HepG2 (cell line): ENCODE measurements around the gene GEMIN4. TPM values are rescaled to one million over a fixed set of nuclear protein-coding genes. Genes with fewer than 3 reads are reported as not detected.

ENCODE experiments used
- CREBL2 ChIP-seq: sonication (generic); formaldehyde crosslinking; IDR thresholded peaks from 2 replicates; pipeline ENCODE4 v1.8.1; 2023; ENCODE audit warnings: missing genetic modification reagents, mild to moderate bottlenecking, borderline replicate concordance
- DNMT1 ChIP-seq: sonication (generic); formaldehyde crosslinking; IDR thresholded peaks from 2 replicates; pipeline ENCODE4 v1.5.1; 2020; ENCODE audit warnings: mild to moderate bottlenecking, missing genetic modification reagents
- GATA4 ChIP-seq: sonication (generic); IDR thresholded peaks from 2 replicates; pipeline ENCODE4 v1.6.1; 2016; ENCODE audit warnings: antibody characterized with exemption, low read depth, borderline replicate concordance
- HMGA1 ChIP-seq: sonication (generic); formaldehyde crosslinking; conservative IDR thresholded peaks from 2 replicates; pipeline ENCODE4 v1.4.0; 2020; ENCODE audit warnings: missing genetic modification reagents
- MTA3 ChIP-seq: sonication (generic); formaldehyde crosslinking; IDR thresholded peaks from 2 replicates; pipeline ENCODE4 v1.4.0; 2020; ENCODE audit warnings: missing genetic modification reagents
- MXD4 ChIP-seq: IDR thresholded peaks from 2 replicates; pipeline ENCODE4 v1.6.1; 2016; ENCODE audit warnings: mild to moderate bottlenecking, missing biosample characterization, missing genetic modification reagents
- U2AF1 ChIP-seq: fragments of 200-400 bp; formaldehyde crosslinking; optimal IDR thresholded peaks from 2 replicates; pipeline ENCODE3; 2017; ENCODE audit warnings: mild to moderate bottlenecking, low read depth, low read length
- ZC3H4 ChIP-seq: sonication (generic); formaldehyde crosslinking; IDR thresholded peaks from 2 replicates; pipeline ENCODE4 v1.4.0; 2020; ENCODE audit warnings: missing genetic modification reagents, borderline replicate concordance
- ZFP1 ChIP-seq: IDR thresholded peaks from 2 replicates; pipeline ENCODE4 v1.6.1; 2016
- ZFP62 ChIP-seq: sonication (generic); formaldehyde crosslinking; IDR thresholded peaks from 2 replicates; pipeline ENCODE4 v1.4.0; 2020; ENCODE audit warnings: missing genetic modification reagents
- ZNF276 ChIP-seq: sonication (generic); formaldehyde crosslinking; IDR thresholded peaks from 2 replicates; pipeline ENCODE4 v1.4.0; 2020; ENCODE audit warnings: mild to moderate bottlenecking, low read depth, missing genetic modification reagents
- ZNF33B ChIP-seq: sonication (generic); formaldehyde crosslinking; IDR thresholded peaks from 2 replicates; pipeline ENCODE4 v1.5.1; 2020; ENCODE audit warnings: mild to moderate bottlenecking, missing genetic modification reagents
- ZNF382 ChIP-seq: sonication (generic); formaldehyde crosslinking; IDR thresholded peaks from 2 replicates; pipeline ENCODE4 v1.5.0; 2020; ENCODE audit warnings: missing genetic modification reagents, mild to moderate bottlenecking, borderline replicate concordance
- ZNF580 ChIP-seq: IDR thresholded peaks from 2 replicates; pipeline ENCODE4 v1.6.1; 2016; ENCODE audit warnings: low read depth, borderline replicate concordance
- ZNF850 ChIP-seq: sonication (generic); formaldehyde crosslinking; conservative IDR thresholded peaks from 2 replicates; pipeline ENCODE4 v1.9.0; 2021; ENCODE audit warnings: mild to moderate bottlenecking, missing genetic modification reagents
- ZZZ3 ChIP-seq: sonication (generic); formaldehyde crosslinking; IDR thresholded peaks from 2 replicates; pipeline ENCODE4 v1.4.0; 2020; ENCODE audit warnings: missing genetic modification reagents, mild to moderate bottlenecking, borderline replicate concordance
- polyA plus RNA-seq, 8 experiments: library from polyadenylated mRNA; depleted of rRNA in 3 of 8; stranded (reverse) in 7 of 8; unstranded in 1 of 8; fragments of >200 nt; fragmentation: Illumina TruSeq in 4 of 8; extraction: Trizol in 4 of 8; gene quantifications; 2 replicates each; pipeline versions ENCODE4 v1.2.1 to v1.2.3, GENCODE V29; 2011 to 2016; ENCODE audit warnings: low read depth in 4 of 8, missing spikeins in 1 of 8, mixed read lengths in 1 of 8; ENCODE audit not compliant: insufficient read depth in 1 of 8
- total RNA-seq, 5 experiments: library from RNA; depleted of rRNA; stranded (reverse); fragments of >200 nt; fragmentation: Illumina TruSeq; extraction: Trizol; gene quantifications; 2 replicates each; pipeline ENCODE4 v1.2.3, GENCODE V29; 2016; ENCODE audit warnings: low read depth in 1 of 5
- TF ChIP-seq, protein P1 (sequence below): sonication (generic); formaldehyde crosslinking; IDR thresholded peaks from 2 replicates; pipeline ENCODE4 v1.8.1; 2023; ENCODE audit warnings: mild to moderate bottlenecking, missing genetic modification reagents, borderline replicate concordance
- TF ChIP-seq, protein P2 (sequence below): sonication (generic); formaldehyde crosslinking; IDR thresholded peaks from 2 replicates; pipeline ENCODE4 v1.4.0; 2020; ENCODE audit warnings: missing genetic modification reagents, mild to moderate bottlenecking, borderline replicate concordance
- TF ChIP-seq, protein P3 (sequence below): IDR thresholded peaks from 2 replicates; pipeline ENCODE4 v1.6.1; 2016; ENCODE audit warnings: low read depth, control low read depth
- TF ChIP-seq, protein P4 (sequence below): sonication (generic); formaldehyde crosslinking; IDR thresholded peaks from 2 replicates; pipeline ENCODE4 v1.5.0; 2020; ENCODE audit warnings: missing genetic modification reagents

Gene GEMIN4
- total and polyA plus RNA-seq, 2 of the 13 experiments (the other 11 are each of a cell fraction or from before 2014, with no cell fraction given): 10.8 to 22.7 TPM

DNA sequence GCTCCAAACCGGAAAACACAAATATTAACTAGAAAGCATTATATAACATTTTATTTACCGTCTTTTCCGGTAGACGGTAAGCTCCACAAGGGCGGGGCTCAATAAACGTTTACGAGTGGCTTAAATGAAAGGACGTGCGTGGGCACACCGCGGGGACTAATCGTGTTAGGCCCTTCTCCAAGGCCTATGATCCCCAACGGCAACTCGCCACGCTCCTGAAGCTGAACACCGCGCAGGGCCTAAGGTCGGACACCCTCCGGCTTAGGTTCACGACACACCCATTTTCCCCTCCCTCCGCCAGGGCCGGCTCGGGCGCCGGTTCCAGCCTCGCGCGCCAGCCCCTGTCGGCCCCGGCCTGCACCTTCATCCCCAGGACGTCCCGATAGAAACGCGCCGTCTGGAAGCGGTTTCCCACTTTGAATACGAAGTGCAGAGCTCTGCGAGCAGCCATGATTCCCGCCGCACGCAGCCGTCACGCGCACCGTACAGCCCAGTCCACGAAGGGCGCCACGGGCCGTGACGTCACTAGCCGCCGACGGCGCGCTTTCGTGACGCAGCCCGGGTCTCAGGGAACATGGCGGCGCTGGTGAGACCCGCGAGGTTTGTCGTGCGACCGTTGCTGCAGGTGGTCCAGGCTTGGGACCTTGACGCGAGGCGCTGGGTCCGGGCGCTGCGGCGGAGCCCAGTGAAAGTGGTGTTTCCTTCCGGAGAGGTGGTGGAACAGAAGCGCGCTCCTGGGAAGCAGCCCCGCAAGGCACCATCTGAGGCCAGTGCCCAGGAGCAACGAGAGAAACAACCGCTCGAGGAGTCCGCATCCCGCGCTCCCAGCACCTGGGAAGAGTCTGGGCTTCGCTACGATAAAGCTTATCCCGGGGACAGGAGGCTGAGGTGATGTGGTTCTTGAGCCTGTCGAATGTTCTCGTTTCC is 30.0 kb upstream of the GEMIN4 start, which contains the start of the genes GLOD4 and MRM3 (continued):
- peak; percentile 92 for TF ChIP-seq ZZZ3 (CRISPR knock-in tag)
- no peak for TF ChIP-seq GATA4
- TF ChIP-seq ZC3H4 (CRISPR knock-in tag): no peak
- TF ChIP-seq, protein P1, sequence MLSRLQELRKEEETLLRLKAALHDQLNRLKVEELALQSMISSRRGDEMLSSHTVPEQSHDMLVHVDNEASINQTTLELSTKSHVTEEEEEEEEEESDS: 0 out of 2 replicates have a peak, but pooled peaks have one; percentile 38
- TF ChIP-seq, protein P2, sequence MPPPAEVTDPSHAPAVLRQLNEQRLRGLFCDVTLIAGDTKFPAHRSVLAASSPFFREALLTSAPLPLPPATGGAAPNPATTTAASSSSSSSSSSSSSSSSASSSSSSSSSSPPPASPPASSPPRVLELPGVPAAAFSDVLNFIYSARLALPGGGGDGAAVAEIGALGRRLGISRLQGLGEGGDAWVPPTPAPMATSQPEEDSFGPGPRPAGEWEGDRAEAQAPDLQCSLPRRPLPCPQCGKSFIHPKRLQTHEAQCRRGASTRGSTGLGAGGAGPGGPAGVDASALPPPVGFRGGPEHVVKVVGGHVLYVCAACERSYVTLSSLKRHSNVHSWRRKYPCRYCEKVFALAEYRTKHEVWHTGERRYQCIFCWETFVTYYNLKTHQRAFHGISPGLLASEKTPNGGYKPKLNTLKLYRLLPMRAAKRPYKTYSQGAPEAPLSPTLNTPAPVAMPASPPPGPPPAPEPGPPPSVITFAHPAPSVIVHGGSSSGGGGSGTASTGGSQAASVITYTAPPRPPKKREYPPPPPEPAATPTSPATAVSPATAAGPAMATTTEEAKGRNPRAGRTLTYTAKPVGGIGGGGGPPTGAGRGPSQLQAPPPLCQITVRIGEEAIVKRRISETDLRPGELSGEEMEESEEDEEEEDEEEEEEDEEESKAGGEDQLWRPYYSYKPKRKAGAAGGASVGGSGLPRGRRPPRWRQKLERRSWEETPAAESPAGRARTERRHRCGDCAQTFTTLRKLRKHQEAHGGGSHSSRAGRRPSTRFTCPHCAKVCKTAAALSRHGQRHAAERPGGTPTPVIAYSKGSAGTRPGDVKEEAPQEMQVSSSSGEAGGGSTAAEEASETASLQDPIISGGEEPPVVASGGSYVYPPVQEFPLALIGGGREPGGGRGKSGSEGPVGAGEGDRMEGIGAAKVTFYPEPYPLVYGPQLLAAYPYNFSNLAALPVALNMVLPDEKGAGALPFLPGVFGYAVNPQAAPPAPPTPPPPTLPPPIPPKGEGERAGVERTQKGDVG: peak; percentile 94
- peak; percentile 77 for TF ChIP-seq ZNF33B (CRISPR knock-in tag)
- TF ChIP-seq, protein P3, sequence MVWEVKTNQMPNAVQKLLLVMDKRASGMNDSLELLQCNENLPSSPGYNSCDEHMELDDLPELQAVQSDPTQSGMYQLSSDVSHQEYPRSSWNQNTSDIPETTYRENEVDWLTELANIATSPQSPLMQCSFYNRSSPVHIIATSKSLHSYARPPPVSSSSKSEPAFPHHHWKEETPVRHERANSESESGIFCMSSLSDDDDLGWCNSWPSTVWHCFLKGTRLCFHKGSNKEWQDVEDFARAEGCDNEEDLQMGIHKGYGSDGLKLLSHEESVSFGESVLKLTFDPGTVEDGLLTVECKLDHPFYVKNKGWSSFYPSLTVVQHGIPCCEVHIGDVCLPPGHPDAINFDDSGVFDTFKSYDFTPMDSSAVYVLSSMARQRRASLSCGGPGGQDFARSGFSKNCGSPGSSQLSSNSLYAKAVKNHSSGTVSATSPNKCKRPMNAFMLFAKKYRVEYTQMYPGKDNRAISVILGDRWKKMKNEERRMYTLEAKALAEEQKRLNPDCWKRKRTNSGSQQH (CRISPR knock-in tag): peak; percentile 98
- TF ChIP-seq MXD4 (CRISPR knock-in tag): peak; percentile 98
- no peak for TF ChIP-seq ZNF382
- no peak for TF ChIP-seq HMGA1 (CRISPR knock-in tag)
- TF ChIP-seq, protein P4, sequence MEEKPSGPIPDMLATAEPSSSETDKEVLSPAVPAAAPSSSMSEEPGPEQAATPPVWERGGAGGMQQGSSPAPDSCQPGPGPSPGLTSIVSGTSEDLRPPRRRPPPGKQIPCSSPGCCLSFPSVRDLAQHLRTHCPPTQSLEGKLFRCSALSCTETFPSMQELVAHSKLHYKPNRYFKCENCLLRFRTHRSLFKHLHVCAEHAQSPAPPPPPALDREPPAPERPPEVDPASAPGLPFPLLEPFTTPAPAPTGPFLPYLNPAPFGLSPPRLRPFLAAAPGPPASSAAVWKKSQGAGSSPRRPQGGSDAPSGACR (CRISPR knock-in tag): peak; percentile 83; the same call in 1 of the 2 replicates
- no peak for TF ChIP-seq ZFP1
- TF ChIP-seq ZNF850 (CRISPR knock-in tag): no peak
- TF ChIP-seq MTA3 (CRISPR knock-in tag): no peak
- TF ChIP-seq ZNF276 (CRISPR knock-in tag): no peak
- TF ChIP-seq DNMT1 (CRISPR knock-in tag): peak; percentile 81; the same call in 1 of the 2 replicates
- TF ChIP-seq CREBL2: peak; percentile 81; the same call in 1 of the 2 replicates
- TF ChIP-seq ZNF580 (CRISPR knock-in tag): peak; percentile 90; the same call in 1 of the 2 replicates
- TF ChIP-seq ZFP62 (CRISPR knock-in tag): 0 out of 2 replicates have a peak, but pooled peaks have one; percentile 42
- no peak for TF ChIP-seq U2AF1
